Measurements from ENCODE around the gene ECSCR. TPM values are rescaled to one million over a fixed set of nuclear protein-coding genes. Genes with fewer than 3 reads are reported as not detected.

ECSCR gene
- total and polyA plus RNA-seq, 2 of the 8 experiments (the other 6 are each of a cell fraction or from before 2014, with no cell fraction given) = 2.7 to 7.2 TPM

GRCh38 chr5:139482050-139482889 is 19.7 kb upstream of the ECSCR start, which contains the start of gene STING1 (continued):
- TF ChIP-seq SRF (IDR thresholded peaks at IDR 0.05; ENCODE audit: low read depth, low read length) = no peak
- no peak for TF ChIP-seq JUN (IDR thresholded peaks at IDR 0.05; ENCODE audit: low read depth, low read length)
- no peak for TF ChIP-seq MAFK (IDR thresholded peaks at IDR 0.05; ENCODE audit: low read depth, low read length)
- TF ChIP-seq ATF2 (IDR thresholded peaks at IDR 0.05; ENCODE audit: low read length) = no peak
